H9 (cell line): ENCODE data around the gene PDYN. TPM values are rescaled to one million over a fixed set of nuclear protein-coding genes. Genes with fewer than 3 reads are reported as not detected.

Source experiments
- DNase-seq: peaks from one replicate; pipeline ENCODE4 v3.0.0-alpha.2; 2017
- H2AFZ ChIP-seq: one replicate; pipeline ENCODE4 v1.6.1; 2013; ENCODE audit warnings: mild to moderate bottlenecking, low read length, control low read depth, moderate library complexity
- H2AK5ac ChIP-seq: 2 replicates; pipeline ENCODE4 v1.6.1; 2013; ENCODE audit warnings: low read length, control low read depth, mixed read lengths; ENCODE audit not compliant: insufficient read length
- H2BK120ac ChIP-seq: one replicate; pipeline ENCODE4 v1.6.1; 2013; ENCODE audit warnings: low read depth, mild to moderate bottlenecking, low read length, control low read depth, inconsistent platforms; ENCODE audit not compliant: poor library complexity, severe bottlenecking
- H2BK12ac ChIP-seq: 2 replicates; pipeline ENCODE4 v1.6.1; 2013; ENCODE audit warnings: low read length, control low read depth, mixed read lengths, low read depth; ENCODE audit not compliant: insufficient read length
- H2BK15ac ChIP-seq: 2 replicates; pipeline ENCODE4 v1.6.1; 2013; ENCODE audit warnings: low read depth, low read length, control low read depth
- H2BK20ac ChIP-seq: one replicate; pipeline ENCODE4 v1.6.1; 2013; ENCODE audit warnings: low read depth, mild to moderate bottlenecking, low read length, control low read depth, inconsistent platforms; ENCODE audit not compliant: poor library complexity, severe bottlenecking
- H2BK5ac ChIP-seq: 2 replicates; pipeline ENCODE4 v1.6.1; 2013; ENCODE audit warnings: low read length, control low read depth, mixed read lengths; ENCODE audit not compliant: insufficient read length
- H3K14ac ChIP-seq: 2 replicates; pipeline ENCODE4 v1.6.1; 2013; ENCODE audit warnings: low read length, control low read depth; ENCODE audit not compliant: insufficient read depth
- H3K18ac ChIP-seq: 2 replicates; pipeline ENCODE4 v1.6.1; 2013; ENCODE audit warnings: low read depth, mild to moderate bottlenecking, mixed read lengths, low read length, control low read depth; ENCODE audit not compliant: insufficient read length
- H3K23ac ChIP-seq: 2 replicates; pipeline ENCODE4 v1.6.1; 2013; ENCODE audit warnings: low read length, control low read depth, mixed read lengths, low read depth; ENCODE audit not compliant: insufficient read length
- H3K23me2 ChIP-seq: 2 replicates; pipeline ENCODE4 v1.6.1; 2013; ENCODE audit warnings: low read depth, mild to moderate bottlenecking, mixed read lengths, low read length, control low read depth; ENCODE audit not compliant: insufficient read length, poor library complexity, severe bottlenecking
- H3K27ac ChIP-seq: 2 replicates; pipeline ENCODE4 v1.5.1; 2013; ENCODE audit warnings: low read length, control low read depth, mixed read lengths, low read depth; ENCODE audit not compliant: insufficient read length
- H3K27me3 ChIP-seq: 2 replicates; pipeline ENCODE4 v1.6.1; 2013; ENCODE audit warnings: low read length, control low read depth, inconsistent platforms; ENCODE audit not compliant: insufficient read depth
- H3K4ac ChIP-seq: 2 replicates; pipeline ENCODE4 v1.6.1; 2013; ENCODE audit warnings: low read depth, mild to moderate bottlenecking, control low read depth, inconsistent platforms, low read length, moderate library complexity
- H3K4me1 ChIP-seq: 2 replicates; pipeline ENCODE4 v1.6.1; 2013; ENCODE audit warnings: low read length, control low read depth, inconsistent platforms; ENCODE audit not compliant: insufficient read depth
- H3K4me2 ChIP-seq: 2 replicates; pipeline ENCODE4 v1.6.1; 2013; ENCODE audit warnings: low read length, control low read depth, mixed read lengths; ENCODE audit not compliant: insufficient read length, insufficient read depth
- H3K56ac ChIP-seq: 2 replicates; pipeline ENCODE4 v1.6.1; 2013; ENCODE audit warnings: low read depth, mild to moderate bottlenecking, mixed read lengths, low read length, control low read depth; ENCODE audit not compliant: insufficient read length
- H3K79me1 ChIP-seq: 2 replicates; pipeline ENCODE4 v1.6.1; 2013; ENCODE audit warnings: low read depth, mild to moderate bottlenecking, moderate library complexity, low read length, control low read depth, inconsistent platforms; ENCODE audit not compliant: insufficient read depth, poor library complexity, severe bottlenecking
- H3K79me2 ChIP-seq: 2 replicates; pipeline ENCODE4 v1.6.1; 2013; ENCODE audit warnings: low read length, control low read depth, inconsistent platforms; ENCODE audit not compliant: insufficient read depth
- H3K9ac ChIP-seq: 2 replicates; pipeline ENCODE4 v1.6.1; 2013; ENCODE audit warnings: low read length, control low read depth, mixed read lengths; ENCODE audit not compliant: insufficient read length; ENCODE audit errors: extremely low read depth
- H3K9me3 ChIP-seq: one replicate; pipeline ENCODE4 v1.6.1; 2013; ENCODE audit warnings: low read depth, low read length, inconsistent platforms; ENCODE audit not compliant: control insufficient read depth
- H3T11ph ChIP-seq: one replicate; pipeline ENCODE4 v1.6.1; 2013; ENCODE audit warnings: mild to moderate bottlenecking, low read length, control low read depth, inconsistent platforms
- H4K20me1 ChIP-seq: one replicate; pipeline ENCODE4 v1.6.1; 2013; ENCODE audit not compliant: control insufficient read depth, insufficient read length, insufficient read depth
- H4K5ac ChIP-seq: 2 replicates; pipeline ENCODE4 v1.6.1; 2013; ENCODE audit warnings: low read depth, mild to moderate bottlenecking, mixed read lengths, low read length, control low read depth; ENCODE audit not compliant: insufficient read length
- H4K8ac ChIP-seq: replicated peaks from 2 replicates; pipeline ENCODE4 v1.6.1; 2013; ENCODE audit warnings: low read length, control low read depth, mixed read lengths, low read depth; ENCODE audit not compliant: insufficient read length
- H4K91ac ChIP-seq: 2 replicates; pipeline ENCODE4 v1.6.1; 2013; ENCODE audit warnings: low read depth, mild to moderate bottlenecking, moderate library complexity, mixed read lengths, low read length, control low read depth; ENCODE audit not compliant: insufficient read length
- H3K27ac Mint-ChIP-seq, 3 experiments: 2 replicates in 2 of 3; 3 replicates in 1 of 3; pipeline ENCODE4 v1.8.0; 2020 to 2021; ENCODE audit warnings: mixed read lengths in 3 of 3, mild to moderate bottlenecking in 1 of 3, moderate library complexity in 1 of 3
- H3K27me3 Mint-ChIP-seq: 2 replicates; pipeline ENCODE4 v1.8.0; 2021; ENCODE audit warnings: low read depth, mild to moderate bottlenecking, moderate library complexity, mixed read lengths
- H3K36me3 Mint-ChIP-seq, 3 experiments: 2 replicates in 2 of 3; 3 replicates in 1 of 3; pipeline ENCODE4 v1.8.0; 2020 to 2021; ENCODE audit warnings: low read depth in 3 of 3, mixed read lengths in 3 of 3; ENCODE audit not compliant: insufficient read depth in 1 of 3
- H3K4me1 Mint-ChIP-seq, 2 experiments: 2 replicates each; pipeline ENCODE4 v1.8.0; 2020; ENCODE audit warnings: mixed read lengths in 2 of 2
- H3K4me3 Mint-ChIP-seq, 2 experiments: 2 replicates in 1 of 2; 3 replicates in 1 of 2; pipeline ENCODE4 v1.8.0; 2020 to 2021; ENCODE audit warnings: mild to moderate bottlenecking in 2 of 2, mixed read lengths in 2 of 2, moderate library complexity in 1 of 2
- H3K9me3 Mint-ChIP-seq, 2 experiments: 2 replicates in 1 of 2; 3 replicates in 1 of 2; pipeline ENCODE4 v1.8.0; 2020; ENCODE audit warnings: mild to moderate bottlenecking in 2 of 2, mixed read lengths in 2 of 2, moderate library complexity in 1 of 2
- WGBS: extraction: QIAGEN DNeasy Blood & Tissue Kit; methylation state at CpG from one replicate; pipeline ENCODE4 v1.1.7; 2013; ENCODE audit warnings: missing lambda C conversion rate, low lambda C conversion rate, mixed read lengths; ENCODE audit not compliant: insufficient read length; ENCODE audit errors: extremely low coverage; 5-methylcytosine and 5-hydroxymethylcytosine counted together
- total RNA-seq: library from RNA; stranded (reverse); gene quantifications from 2 replicates; pipeline ENCODE4 v1.2.1, GENCODE V29; 2021
- TF ChIP-seq, protein P1 (sequence below): fragments of 200-600 bp; sonication (generic); conservative IDR thresholded peaks from 3 replicates; pipeline ENCODE4 v1.8.0; 2021; ENCODE audit warnings: antibody characterized with exemption, mild to moderate bottlenecking

The PDYN gene
- total RNA-seq, 1 experiment from 2014 or later: 0.63 TPM

DNA sequence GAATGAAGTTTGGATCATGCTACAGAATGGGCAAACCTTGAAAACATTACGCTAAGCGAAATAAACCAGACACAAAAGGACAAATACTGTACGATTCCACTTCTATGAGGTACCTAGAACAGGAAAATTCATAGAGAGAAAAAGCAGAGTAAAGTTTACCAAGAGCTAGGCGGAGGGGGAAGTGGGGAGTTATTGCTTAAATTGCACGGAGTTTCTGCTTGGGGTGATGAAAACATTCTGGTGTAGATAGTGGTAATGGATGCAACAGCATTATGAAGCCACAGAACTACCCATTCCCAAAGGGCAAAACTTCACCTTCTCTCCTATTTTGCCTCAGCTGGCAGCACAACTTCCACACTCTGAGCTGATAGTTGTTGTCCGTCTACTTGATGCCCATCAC is 6.4 kb upstream of the PDYN start:
- no peak overlapping the region for H3K9ac ChIP-seq
- H3K23ac ChIP-seq: no peak overlapping the region
- no peak overlapping the region for H3T11ph ChIP-seq
- no peak overlapping the region for H4K8ac ChIP-seq
- no peak overlapping the region for H4K5ac ChIP-seq
- H3K27me3 Mint-ChIP-seq: peaks cover 21% of the 10 kb centered on the region
- H3K4me1 ChIP-seq: no peaks in the 10 kb centered on the region
- H3K4me2 ChIP-seq: no peak overlapping the region
- H2BK15ac ChIP-seq: no peak overlapping the region
- no peak overlapping the region for H4K91ac ChIP-seq
- no peak overlapping the region for H3K18ac ChIP-seq
- no peak overlapping the region for H3K27ac Mint-ChIP-seq
- no peak overlapping the region for H3K27ac ChIP-seq
- H2BK5ac ChIP-seq: no peak overlapping the region
- H3K36me3 Mint-ChIP-seq: no peaks in the 10 kb centered on the region
- H3K14ac ChIP-seq: no peak overlapping the region
- H3K4me1 Mint-ChIP-seq: peaks cover 21 to 28% of the 10 kb centered on the region in 2 experiments
- no peak overlapping the region for H2BK120ac ChIP-seq
- H3K9me3 Mint-ChIP-seq: no peaks in the 10 kb centered on the region
- H2AK5ac ChIP-seq: no peak overlapping the region
- no peak overlapping the region for H2BK12ac ChIP-seq
- no peak overlapping the region for H2BK20ac ChIP-seq
- no peak overlapping the region for H3K4ac ChIP-seq
- no peaks in the 10 kb centered on the region for H3K79me2 ChIP-seq
- WGBS: no CpG with 5 or more reads among the region's 6 CpGs
- H3K56ac ChIP-seq: no peak overlapping the region
- no peaks in the 10 kb centered on the region for H3K27me3 ChIP-seq
- TF ChIP-seq, protein P1, sequence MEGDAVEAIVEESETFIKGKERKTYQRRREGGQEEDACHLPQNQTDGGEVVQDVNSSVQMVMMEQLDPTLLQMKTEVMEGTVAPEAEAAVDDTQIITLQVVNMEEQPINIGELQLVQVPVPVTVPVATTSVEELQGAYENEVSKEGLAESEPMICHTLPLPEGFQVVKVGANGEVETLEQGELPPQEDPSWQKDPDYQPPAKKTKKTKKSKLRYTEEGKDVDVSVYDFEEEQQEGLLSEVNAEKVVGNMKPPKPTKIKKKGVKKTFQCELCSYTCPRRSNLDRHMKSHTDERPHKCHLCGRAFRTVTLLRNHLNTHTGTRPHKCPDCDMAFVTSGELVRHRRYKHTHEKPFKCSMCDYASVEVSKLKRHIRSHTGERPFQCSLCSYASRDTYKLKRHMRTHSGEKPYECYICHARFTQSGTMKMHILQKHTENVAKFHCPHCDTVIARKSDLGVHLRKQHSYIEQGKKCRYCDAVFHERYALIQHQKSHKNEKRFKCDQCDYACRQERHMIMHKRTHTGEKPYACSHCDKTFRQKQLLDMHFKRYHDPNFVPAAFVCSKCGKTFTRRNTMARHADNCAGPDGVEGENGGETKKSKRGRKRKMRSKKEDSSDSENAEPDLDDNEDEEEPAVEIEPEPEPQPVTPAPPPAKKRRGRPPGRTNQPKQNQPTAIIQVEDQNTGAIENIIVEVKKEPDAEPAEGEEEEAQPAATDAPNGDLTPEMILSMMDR: no peak
- no peak overlapping the region for H3K4me3 Mint-ChIP-seq
- no peak for DNase-seq
- H3K9me3 ChIP-seq: no peaks in the 10 kb centered on the region
- no peaks in the 10 kb centered on the region for H3K23me2 ChIP-seq
- no peaks in the 10 kb centered on the region for H4K20me1 ChIP-seq
- no peaks in the 10 kb centered on the region for H3K79me1 ChIP-seq
- no peak overlapping the region for H2AFZ ChIP-seq
